RWPE1 (cell line): Measurements from ENCODE around the gene KMO.

ENCODE experiments used
- CTCF ChIA-PET: fragments of 350-600 bp; sonication (Branson Sonifier 250); formaldehyde crosslinking; extraction: SDS; loops from one replicate; lab custom pipeline; 2021; lab: Yijun Ruan, JAX
- POLR2A ChIA-PET: fragments of 400-600 bp; formaldehyde crosslinking; extraction: SDS; loops from one replicate; lab custom pipeline; 2020; ENCODE audit warnings: antibody characterized with exemption; ENCODE audit not compliant: low non-redundant PET; lab: Yijun Ruan, JAX
- DNase-seq: peaks from one replicate; pipeline ENCODE4 v3.0.0; 2012; ENCODE audit warnings: low spot score
- H3K27ac ChIP-seq: fragments of 450-650 bp; 2 replicates; pipeline ENCODE4 v1.5.1; 2017
- CTCF ChIP-seq: fragments of 450-650 bp; conservative IDR thresholded peaks from 2 replicates; pipeline ENCODE4 v1.5.1; 2017; ENCODE audit warnings: low read depth, mild to moderate bottlenecking

The KMO gene

GRCh38 chr1:241532162-241532531 is at the start of gene KMO:
TSS of gene KMO (plus strand) at chr1:241532378. CDS start at chr1:241532445, 67 bp downstream.
- ChIA-PET POLR2A (no interaction called here), CTCF (interaction anchor here (0.6 to 2.0 kb wide), 3 partner anchors 15 to 100 kb away, joined by 3 to 5 read pairs (median 4); no protein-coding TSS in a partner anchor)
- no peak for DNase-seq
- no peak for TF ChIP-seq CTCF
- H3K27ac ChIP-seq = no peak within 1 kb of the TSS

GRCh38 chr1:241482761-241483250 is 49.4 kb upstream of the KMO start:
- ChIA-PET POLR2A (no interaction called here), CTCF (no interaction called here)
- DNase-seq = peak; percentile 65
- no peak overlapping the region for H3K27ac ChIP-seq
- no peak for TF ChIP-seq CTCF

- DNase-seq = no peak
- no peak for TF ChIP-seq CTCF
- ChIA-PET CTCF (interaction anchor here (1.3 to 1.6 kb wide), 2 partner anchors 11 to 597 kb away, joined by 3 to 4 read pairs; no protein-coding TSS in a partner anchor), POLR2A (no interaction called here)
- H3K27ac ChIP-seq = no peak overlapping the region
Measured at GRCh38 chr1:241485145-241485544, 47.0 kb upstream of the KMO start.

GRCh38 chr1:241485554-241485992 is 46.6 kb upstream of the KMO start:
- POLR2A ChIA-PET = no interaction called here
- DNase-seq = peak; percentile 19

GRCh38 chr1:241488739-241489138 is 43.4 kb upstream of the KMO start:
- POLR2A ChIA-PET = no interaction called here

More at GRCh38 chr1:241485554-241485992, 46.6 kb upstream of the KMO start:
- CTCF ChIA-PET = interaction anchor here (0.6 to 1.6 kb wide), 5 partner anchors 9 to 598 kb away, joined by 3 to 5 read pairs (median 3); no protein-coding TSS in a partner anchor
- TF ChIP-seq CTCF = no peak; the same call in 1 of the 2 replicates
- no peak overlapping the region for H3K27ac ChIP-seq

GRCh38 chr1:241495741-241496140 is 36.4 kb upstream of the KMO start:
- DNase-seq = no peak
- no peak overlapping the region for H3K27ac ChIP-seq
- ChIA-PET POLR2A (no interaction called here), CTCF (interaction anchor here (0.8 kb wide), 1 partner anchor 528 kb away, joined by 3 read pairs; no protein-coding TSS in a partner anchor)
- no peak for TF ChIP-seq CTCF

More at GRCh38 chr1:241488739-241489138, 43.4 kb upstream of the KMO start:
- DNase-seq = no peak
- CTCF ChIA-PET = interaction anchor here (0.6 kb wide), 1 partner anchor 761 kb away, joined by 3 read pairs; no protein-coding TSS in a partner anchor
- H3K27ac ChIP-seq = no peak overlapping the region
- no peak for TF ChIP-seq CTCF
